T-helper 2 cell treated with Interferon-gamma antibody and Interleukin-4, amounts not matched to agents 5 μg/mL and 100 μg/mL, for 36 hours (primary cell): ENCODE measurements around the gene SOWAHC.
"Not testable (repeated sequence)": the region's sequence is repeated elsewhere in the genome, so short reads cannot be mapped to it uniquely, and the experiment has no call there.

Source experiments
- DNase-seq: peaks from one replicate; pipeline ENCODE4 v3.0.0; 2021; ENCODE audit warnings: low spot score
- H3K27ac Mint-ChIP-seq: one replicate; pipeline ENCODE4 v1.8.0; 2021; ENCODE audit warnings: mild to moderate bottlenecking, mixed read lengths
- H3K27me3 Mint-ChIP-seq: one replicate; pipeline ENCODE4 v1.8.0; 2021; ENCODE audit warnings: low read depth, mixed read lengths
- H3K36me3 Mint-ChIP-seq: one replicate; pipeline ENCODE4 v1.8.0; 2021; ENCODE audit warnings: low read depth, mixed read lengths
- H3K4me1 Mint-ChIP-seq: one replicate; pipeline ENCODE4 v1.8.0; 2021; ENCODE audit warnings: low read depth, mixed read lengths
- H3K4me3 Mint-ChIP-seq: one replicate; pipeline ENCODE4 v1.8.0; 2022; ENCODE audit warnings: mild to moderate bottlenecking, moderate library complexity, mixed read lengths
- H3K9me3 Mint-ChIP-seq: one replicate; pipeline ENCODE4 v1.8.0; 2021; ENCODE audit warnings: mixed read lengths

SOWAHC gene, protein sequence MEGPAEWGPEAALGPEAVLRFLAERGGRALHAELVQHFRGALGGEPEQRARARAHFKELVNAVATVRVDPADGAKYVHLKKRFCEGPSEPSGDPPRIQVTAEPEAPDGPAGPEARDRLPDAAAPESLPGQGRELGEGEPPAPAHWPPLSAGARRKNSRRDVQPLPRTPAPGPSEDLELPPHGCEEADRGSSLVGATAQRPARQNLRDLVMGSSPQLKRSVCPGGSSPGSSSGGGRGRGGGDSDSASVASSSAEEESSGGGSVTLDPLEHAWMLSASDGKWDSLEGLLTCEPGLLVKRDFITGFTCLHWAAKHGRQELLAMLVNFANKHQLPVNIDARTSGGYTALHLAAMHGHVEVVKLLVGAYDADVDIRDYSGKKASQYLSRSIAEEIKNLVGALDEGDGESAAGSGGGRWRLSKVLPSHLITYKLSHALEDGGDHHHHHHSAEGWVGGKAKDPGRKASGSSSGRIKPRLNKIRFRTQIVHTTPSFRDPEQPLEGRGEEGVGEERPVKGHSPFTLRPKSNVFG

GRCh38 chr2:109613922-109614714, at the start of gene SOWAHC, which contains the start of gene SEPTIN10:
Gene SOWAHC, plus strand, starts transcription at chr2:109614364. Its CDS starts 126 bp downstream, at chr2:109614490.
Gene SEPTIN10, minus strand, starts transcription at chr2:109613966. Its CDS starts 139 bp downstream, at chr2:109613827.
- Mint-ChIP-seq H3K4me3 (peak within 1 kb of the TSS; percentile 85), H3K36me3 (no peaks in the 10 kb centered on the region), H3K27ac (peak within 1 kb of the TSS; percentile 41)

GRCh38 chr2:109575373-109575772, 38.8 kb upstream of the SOWAHC start:
- DNase-seq: no peak
- H3K4me1 Mint-ChIP-seq: no peaks in the 10 kb centered on the region
- H3K27me3 Mint-ChIP-seq: peaks cover 2% of the 10 kb centered on the region
- no peak overlapping the region for H3K4me3 Mint-ChIP-seq
- no peaks in the 10 kb centered on the region for H3K36me3 Mint-ChIP-seq
- H3K9me3 Mint-ChIP-seq: no peaks in the 10 kb centered on the region
- H3K27ac Mint-ChIP-seq: no peak overlapping the region

More at GRCh38 chr2:109613922-109614714, at the start of gene SOWAHC, which contains the start of gene SEPTIN10:
- DNase-seq: peak; percentile 74
- H3K4me1 Mint-ChIP-seq: peaks cover 10% of the 10 kb centered on the region
- no peaks in the 10 kb centered on the region for H3K9me3 Mint-ChIP-seq
- peaks cover 76% of the 10 kb centered on the region for H3K27me3 Mint-ChIP-seq

GRCh38 chr2:109577630-109578029, 36.5 kb upstream of the SOWAHC start:
- H3K9me3 Mint-ChIP-seq, DNase-seq, H3K4me3 Mint-ChIP-seq, H3K27me3 Mint-ChIP-seq, H3K36me3 Mint-ChIP-seq, H3K4me1 Mint-ChIP-seq, H3K27ac Mint-ChIP-seq: not testable (repeated sequence)

- Mint-ChIP-seq H3K36me3 (no peaks in the 10 kb centered on the region), H3K4me1 (peaks cover 3% of the 10 kb centered on the region), H3K27me3 (peaks cover 18% of the 10 kb centered on the region), H3K9me3 (no peaks in the 10 kb centered on the region), H3K27ac (no peak overlapping the region), H3K4me3 (no peak overlapping the region)
- no peak for DNase-seq
Observed at GRCh38 chr2:109582928-109583895, 31.0 kb upstream of the SOWAHC start.

GRCh38 chr2:109586687-109587086, 27.5 kb upstream of the SOWAHC start:
- H3K9me3 Mint-ChIP-seq: no peaks in the 10 kb centered on the region
- H3K27me3 Mint-ChIP-seq: peaks cover 18% of the 10 kb centered on the region
- H3K4me3 Mint-ChIP-seq: no peak overlapping the region
- H3K36me3 Mint-ChIP-seq: no peaks in the 10 kb centered on the region
- H3K4me1 Mint-ChIP-seq: peaks cover 3% of the 10 kb centered on the region
- no peak for DNase-seq
- no peak overlapping the region for H3K27ac Mint-ChIP-seq

DNA sequence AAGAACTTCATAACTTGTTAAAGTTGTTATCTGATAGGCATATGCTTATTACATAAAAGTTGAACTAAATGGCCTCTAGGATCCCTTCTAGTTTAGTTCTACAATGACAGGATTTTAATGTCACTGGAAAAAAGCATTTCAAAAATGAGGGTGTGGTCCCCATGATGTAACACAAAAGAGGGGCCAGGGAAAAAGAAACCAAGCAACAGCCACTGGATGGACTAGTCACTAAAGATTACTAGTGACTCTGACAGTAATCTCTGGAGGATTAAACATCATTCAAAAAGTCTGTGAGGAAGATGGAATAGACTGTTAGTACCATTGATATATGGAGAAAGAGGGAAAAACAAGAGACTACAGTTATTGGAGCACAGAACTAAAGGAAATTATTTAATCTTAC, 23.0 kb upstream of the SOWAHC start:
- no peaks in the 10 kb centered on the region for H3K4me1 Mint-ChIP-seq
- H3K9me3 Mint-ChIP-seq: no peaks in the 10 kb centered on the region
- no peak for DNase-seq
- H3K4me3 Mint-ChIP-seq: no peak overlapping the region
- peaks cover 2% of the 10 kb centered on the region for H3K27me3 Mint-ChIP-seq
- H3K27ac Mint-ChIP-seq: no peak overlapping the region
- H3K36me3 Mint-ChIP-seq: no peaks in the 10 kb centered on the region

DNA sequence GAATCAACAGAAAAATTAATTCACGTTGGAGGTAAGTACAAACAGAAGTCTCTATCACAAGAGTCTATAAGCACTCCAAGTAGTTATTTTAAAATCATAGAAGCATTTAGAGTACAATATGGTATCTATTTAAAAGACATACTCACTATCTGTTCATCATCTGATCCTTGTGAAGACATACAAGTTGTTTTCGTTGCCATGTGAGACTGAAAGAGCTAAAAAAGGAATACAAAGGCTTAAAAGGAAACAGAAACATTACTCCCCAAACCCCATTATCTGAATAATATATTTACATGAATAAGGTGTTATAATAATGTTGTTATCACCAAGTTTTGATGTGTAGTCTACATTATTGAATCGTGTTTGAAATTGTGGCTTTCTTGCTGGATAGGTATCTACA, 21.3 kb upstream of the SOWAHC start:
- Mint-ChIP-seq H3K27me3 (no peaks in the 10 kb centered on the region), H3K4me1 (no peaks in the 10 kb centered on the region)
- no peak for DNase-seq

GRCh38 chr2:109594246-109594885, 19.8 kb upstream of the SOWAHC start:
- no peak overlapping the region for H3K4me3 Mint-ChIP-seq
- no peak overlapping the region for H3K27ac Mint-ChIP-seq
- no peaks in the 10 kb centered on the region for H3K36me3 Mint-ChIP-seq
- no peaks in the 10 kb centered on the region for H3K4me1 Mint-ChIP-seq
- H3K9me3 Mint-ChIP-seq: no peaks in the 10 kb centered on the region
- no peaks in the 10 kb centered on the region for H3K27me3 Mint-ChIP-seq
- DNase-seq: no peak

More for the DNA sequence above, 21.3 kb upstream of the SOWAHC start:
- no peaks in the 10 kb centered on the region for H3K36me3 Mint-ChIP-seq
- no peak overlapping the region for H3K27ac Mint-ChIP-seq
- H3K4me3 Mint-ChIP-seq: no peak overlapping the region
- no peaks in the 10 kb centered on the region for H3K9me3 Mint-ChIP-seq

GRCh38 chr2:109595644-109596043, 18.5 kb upstream of the SOWAHC start:
- Mint-ChIP-seq H3K27me3 (no peaks in the 10 kb centered on the region), H3K36me3 (no peaks in the 10 kb centered on the region), H3K4me3 (no peak overlapping the region), H3K27ac (no peak overlapping the region), H3K9me3 (no peaks in the 10 kb centered on the region), H3K4me1 (no peaks in the 10 kb centered on the region)
- DNase-seq: no peak

DNA sequence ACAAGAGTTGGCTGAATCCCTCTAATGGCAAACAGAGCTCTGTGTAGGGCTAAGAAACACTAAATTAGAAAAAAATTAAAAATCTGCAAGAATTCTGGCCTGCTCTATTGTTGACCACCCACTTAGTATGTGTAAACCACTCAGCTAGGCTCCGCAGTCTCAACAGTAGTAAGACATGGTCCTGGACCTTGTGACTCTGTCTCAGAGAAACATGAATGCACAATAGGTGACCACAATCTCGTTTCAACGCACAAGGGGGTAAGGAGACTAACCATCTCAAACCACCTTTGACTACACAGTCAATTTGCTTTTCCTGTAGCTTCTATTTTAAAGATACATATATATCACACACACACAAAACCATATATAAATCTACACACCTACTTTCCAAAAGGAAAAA, 16.9 kb upstream of the SOWAHC start:
- no peak for DNase-seq
- H3K9me3 Mint-ChIP-seq: no peaks in the 10 kb centered on the region
- peaks cover 10% of the 10 kb centered on the region for H3K27me3 Mint-ChIP-seq
- no peaks in the 10 kb centered on the region for H3K36me3 Mint-ChIP-seq
- H3K27ac Mint-ChIP-seq: no peak overlapping the region
- H3K4me3 Mint-ChIP-seq: no peak overlapping the region
- H3K4me1 Mint-ChIP-seq: no peaks in the 10 kb centered on the region

DNA sequence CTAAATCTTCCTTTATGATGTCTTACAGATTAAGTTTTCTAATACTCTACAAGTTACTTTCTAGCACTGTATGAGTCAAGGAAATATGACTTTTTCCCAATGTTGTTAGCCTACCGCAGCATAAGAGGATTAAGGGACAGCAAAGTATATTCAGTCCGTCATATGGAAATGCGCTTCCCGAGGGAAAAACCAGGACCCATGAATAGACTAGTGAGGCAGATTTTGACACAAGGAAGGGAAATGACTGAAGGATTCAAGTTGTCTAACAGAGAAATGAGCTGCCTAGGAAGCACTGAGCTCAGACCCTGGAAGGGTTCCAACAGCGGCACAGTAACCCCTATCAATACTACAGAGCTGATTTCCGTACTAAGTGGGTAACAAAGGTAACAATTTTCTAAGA, 12.4 kb upstream of the SOWAHC start:
- Mint-ChIP-seq H3K4me3 (no peak overlapping the region), H3K36me3 (no peaks in the 10 kb centered on the region), H3K27ac (no peak overlapping the region), H3K4me1 (no peaks in the 10 kb centered on the region), H3K9me3 (no peaks in the 10 kb centered on the region), H3K27me3 (peaks cover 10% of the 10 kb centered on the region)
- DNase-seq: no peak

DNA sequence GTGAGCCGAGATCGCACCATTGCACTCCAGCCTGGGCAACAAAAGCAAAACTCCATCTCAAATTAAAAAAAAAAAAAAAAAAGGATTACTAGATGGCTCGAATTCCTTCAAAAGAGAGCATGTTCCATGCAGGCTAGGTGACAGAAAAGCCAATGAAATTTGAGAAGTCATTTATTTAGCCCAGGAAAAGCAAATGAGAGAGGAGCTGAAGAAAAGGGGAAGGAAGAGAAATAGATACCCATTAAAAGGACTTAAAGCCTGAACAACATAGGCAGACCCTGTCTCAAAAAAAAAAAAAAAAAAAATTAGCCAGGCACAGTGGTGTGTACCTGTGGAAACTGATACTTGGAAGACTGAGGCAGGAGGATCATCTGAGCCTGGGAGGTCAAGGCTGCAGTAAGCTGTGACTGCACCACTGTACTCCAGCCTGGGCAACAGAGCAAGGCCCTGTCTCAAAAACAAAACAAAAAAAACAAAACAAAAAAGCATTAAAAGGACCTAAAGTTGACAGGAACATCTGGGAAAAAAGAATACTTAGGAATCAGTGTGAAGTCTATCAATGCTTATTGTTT, 11.5 kb upstream of the SOWAHC start:
- Mint-ChIP-seq H3K36me3 (no peaks in the 10 kb centered on the region), H3K4me1 (no peaks in the 10 kb centered on the region), H3K27me3 (peaks cover 12% of the 10 kb centered on the region), H3K27ac (no peak overlapping the region), H3K9me3 (no peaks in the 10 kb centered on the region), H3K4me3 (no peak overlapping the region)
- DNase-seq: no peak

- DNase-seq: no peak
- Mint-ChIP-seq H3K4me1 (peaks cover 4% of the 10 kb centered on the region), H3K9me3 (no peaks in the 10 kb centered on the region), H3K27ac (no peak overlapping the region), H3K4me3 (no peak overlapping the region), H3K36me3 (no peaks in the 10 kb centered on the region), H3K27me3 (peaks cover 25% of the 10 kb centered on the region)
Observed at GRCh38 chr2:109604597-109604996, 9.6 kb upstream of the SOWAHC start.
